AG09319 (cell line): ENCODE results near the gene TFPI2.

ENCODE experiments used
- DNase-seq: peaks from one replicate; pipeline ENCODE4 v3.0.0-alpha.2; 2010; ENCODE audit warnings: low read depth; ENCODE audit errors: extremely low read depth
- TF ChIP-seq, protein P1 (sequence below): IDR thresholded peaks from 2 replicates; pipeline ENCODE4 v1.5.1; 2011; ENCODE audit warnings: low read depth, mild to moderate bottlenecking, inconsistent platforms, low read length, moderate library complexity

Gene TFPI2

DNA sequence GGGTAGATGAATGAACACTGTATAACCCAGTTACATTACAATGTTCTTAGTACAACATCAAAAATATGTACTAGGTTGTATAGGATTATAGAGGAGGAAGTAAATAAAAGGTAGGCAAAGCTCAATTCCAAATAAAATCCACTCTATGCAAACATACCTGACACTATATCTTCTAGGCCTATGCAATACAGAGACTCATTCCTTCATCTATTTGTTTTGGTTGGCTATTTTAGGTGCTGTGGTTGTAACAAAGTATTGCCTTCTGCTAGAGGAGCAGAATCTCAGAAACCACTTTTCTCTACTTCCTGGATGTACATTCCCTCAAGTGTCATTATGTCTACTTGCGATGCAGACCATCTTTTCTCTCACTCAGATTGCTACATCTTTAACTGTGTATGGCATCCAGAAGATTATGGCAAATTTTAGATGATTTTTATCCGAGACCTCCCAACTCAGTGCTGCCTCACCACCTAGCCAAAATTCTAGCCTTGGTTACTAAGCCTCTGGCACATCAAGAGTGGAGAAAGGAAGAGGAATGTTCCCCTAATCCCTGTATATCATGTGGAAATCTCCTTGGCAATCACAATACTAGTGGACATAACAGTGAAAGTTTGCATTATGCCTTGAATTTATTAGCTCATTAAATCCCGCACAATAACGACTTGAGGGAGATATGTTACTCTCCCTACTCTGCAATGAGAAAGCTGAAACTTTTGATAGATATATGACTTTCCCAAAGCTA, 5.5 kb upstream of the TFPI2 start:
- no peak for DNase-seq
- TF ChIP-seq, protein P1, sequence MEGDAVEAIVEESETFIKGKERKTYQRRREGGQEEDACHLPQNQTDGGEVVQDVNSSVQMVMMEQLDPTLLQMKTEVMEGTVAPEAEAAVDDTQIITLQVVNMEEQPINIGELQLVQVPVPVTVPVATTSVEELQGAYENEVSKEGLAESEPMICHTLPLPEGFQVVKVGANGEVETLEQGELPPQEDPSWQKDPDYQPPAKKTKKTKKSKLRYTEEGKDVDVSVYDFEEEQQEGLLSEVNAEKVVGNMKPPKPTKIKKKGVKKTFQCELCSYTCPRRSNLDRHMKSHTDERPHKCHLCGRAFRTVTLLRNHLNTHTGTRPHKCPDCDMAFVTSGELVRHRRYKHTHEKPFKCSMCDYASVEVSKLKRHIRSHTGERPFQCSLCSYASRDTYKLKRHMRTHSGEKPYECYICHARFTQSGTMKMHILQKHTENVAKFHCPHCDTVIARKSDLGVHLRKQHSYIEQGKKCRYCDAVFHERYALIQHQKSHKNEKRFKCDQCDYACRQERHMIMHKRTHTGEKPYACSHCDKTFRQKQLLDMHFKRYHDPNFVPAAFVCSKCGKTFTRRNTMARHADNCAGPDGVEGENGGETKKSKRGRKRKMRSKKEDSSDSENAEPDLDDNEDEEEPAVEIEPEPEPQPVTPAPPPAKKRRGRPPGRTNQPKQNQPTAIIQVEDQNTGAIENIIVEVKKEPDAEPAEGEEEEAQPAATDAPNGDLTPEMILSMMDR, result no peak

DNA sequence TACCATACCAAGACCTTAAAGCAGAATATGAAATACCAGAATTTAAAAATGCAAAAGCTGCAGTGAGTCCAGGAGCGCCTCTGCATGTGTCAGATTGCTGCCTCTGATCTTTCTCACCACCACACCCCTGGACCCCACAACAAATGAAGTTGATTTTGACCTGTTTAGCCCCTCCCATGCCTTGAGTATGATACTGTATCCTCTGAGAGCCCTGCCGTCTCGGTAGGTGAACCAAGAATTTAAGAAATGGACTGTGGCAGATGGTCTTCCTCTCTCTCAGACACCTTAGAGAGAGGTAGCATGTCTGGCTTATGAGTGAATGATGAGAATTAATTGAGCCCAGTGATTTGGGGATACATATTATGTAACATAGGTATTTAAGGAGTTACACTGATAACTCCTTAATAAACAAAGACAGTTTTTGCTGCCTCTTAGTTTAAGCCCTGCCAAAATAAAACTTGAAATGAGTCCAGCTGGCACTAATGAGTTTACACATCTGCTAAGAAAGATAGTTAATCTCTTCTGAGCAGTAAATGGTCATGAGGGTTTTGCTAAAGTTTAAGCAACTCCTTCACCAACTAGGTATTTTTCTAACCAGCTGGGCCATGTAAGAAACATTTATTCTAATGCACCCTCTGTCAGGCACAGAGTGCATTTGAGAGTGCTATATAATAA, 4.5 kb upstream of the TFPI2 start:
- TF ChIP-seq, protein P1, result no peak
- no peak for DNase-seq

DNA sequence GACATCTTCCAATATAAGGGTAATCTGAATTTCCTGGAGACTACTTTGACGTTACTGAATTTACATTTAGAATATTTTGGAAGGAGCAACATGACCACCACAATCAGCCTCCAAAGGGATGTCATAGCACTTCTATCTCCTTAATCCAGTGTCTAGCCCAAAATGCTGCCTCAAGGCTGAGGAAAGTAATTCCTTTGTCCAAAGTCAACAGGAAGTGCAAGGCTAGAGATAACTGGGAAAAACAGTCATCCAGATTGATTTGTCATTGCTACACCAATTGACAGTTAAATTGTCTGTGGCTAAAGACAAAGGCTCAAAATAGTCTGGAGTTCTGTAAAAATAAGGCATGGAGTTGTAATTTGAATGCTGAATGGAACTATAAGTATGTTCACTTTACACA, 3.9 kb upstream of the TFPI2 start:
- no peak for DNase-seq

DNA sequence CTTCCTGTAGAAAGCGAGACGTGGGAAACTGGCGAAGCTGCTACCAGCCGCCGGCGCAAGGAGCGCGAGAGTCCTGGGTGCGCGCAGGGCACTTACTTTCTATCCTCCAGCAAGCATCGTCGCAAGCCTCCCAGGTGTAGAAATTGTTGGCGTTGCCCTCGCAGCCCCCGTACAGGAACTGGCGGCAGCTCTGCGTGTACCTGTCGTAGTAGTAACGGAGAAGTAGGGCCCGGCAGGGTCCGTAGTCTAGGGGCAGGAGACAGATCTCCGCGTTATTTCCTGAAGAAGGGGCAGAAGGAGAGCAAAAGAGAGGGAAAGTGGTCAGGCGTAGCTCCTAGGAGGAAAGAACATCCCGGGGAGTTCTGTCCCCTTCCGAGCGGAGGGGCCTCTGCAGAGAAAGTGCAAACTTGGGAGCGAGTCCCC, 501 bp downstream of the TFPI2 start:
- no peak for DNase-seq
- TF ChIP-seq, protein P1, result peak; percentile 5

More for the DNA sequence above, 3.9 kb upstream of the TFPI2 start:
- TF ChIP-seq, protein P1, result no peak

DNA sequence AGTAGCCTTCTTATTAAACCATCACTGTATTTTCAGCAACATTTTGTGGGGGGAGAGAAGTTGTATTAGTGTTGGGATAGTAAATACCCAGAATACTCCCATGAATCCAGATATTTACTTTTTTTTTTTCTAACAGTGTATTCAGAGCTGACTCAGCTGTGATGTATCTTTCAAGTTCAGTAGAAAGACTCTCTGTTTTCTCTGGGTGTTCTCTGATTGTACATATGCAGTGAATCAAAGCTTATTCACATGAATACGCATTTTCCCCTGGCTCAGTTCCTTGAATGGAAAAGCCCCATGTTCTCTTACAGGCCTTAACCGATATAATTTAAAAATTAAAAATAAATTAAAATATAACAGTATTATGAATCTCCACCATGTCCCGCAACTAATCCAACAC, 1.3 kb downstream of the TFPI2 start:
- TF ChIP-seq, protein P1, result no peak
- DNase-seq, result no peak

DNA sequence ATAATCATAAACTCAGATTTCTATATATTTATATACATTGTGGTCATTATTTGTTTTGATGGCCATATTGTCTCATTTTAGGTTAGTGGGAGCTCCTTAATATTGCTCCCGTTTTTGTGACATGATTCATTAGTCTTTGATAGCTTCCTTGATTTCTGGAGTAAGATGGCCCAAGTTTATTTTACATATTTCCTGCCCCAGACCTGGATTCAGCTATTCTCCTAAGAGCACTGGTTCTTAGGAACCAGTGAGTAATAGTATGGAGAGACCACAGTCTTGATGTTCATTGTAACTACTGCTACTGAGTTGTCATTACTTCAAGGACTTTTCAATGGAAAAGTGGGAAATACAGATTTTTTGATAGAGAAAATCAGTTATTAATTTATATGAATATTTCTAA, 6.0 kb downstream of the TFPI2 start:
- DNase-seq, result no peak
- TF ChIP-seq, protein P1, result no peak

DNA sequence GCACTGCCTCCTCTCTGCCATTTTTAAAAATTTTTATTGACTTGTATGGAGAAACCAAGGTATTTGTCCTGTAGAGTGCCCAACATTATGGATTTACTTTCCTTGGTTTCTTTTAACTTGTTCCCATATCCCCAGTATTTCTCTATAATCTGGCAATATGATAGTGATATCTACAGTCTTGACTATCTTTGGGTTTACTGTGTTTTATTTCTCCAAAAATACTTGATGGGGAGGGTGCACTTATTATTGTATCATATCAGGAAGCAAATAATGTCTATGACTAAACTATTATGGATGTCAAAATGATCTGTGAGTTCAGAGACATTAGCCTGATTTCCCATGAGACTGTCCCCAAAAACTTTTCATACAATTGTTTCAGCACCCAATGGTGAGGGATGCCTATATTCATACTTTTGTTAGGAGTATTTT, 6.6 kb downstream of the TFPI2 start:
- no peak for DNase-seq
- TF ChIP-seq, protein P1, result no peak
